Measurements from ENCODE around the gene LGALS1. TPM values are rescaled to one million over a fixed set of nuclear protein-coding genes. Genes with fewer than 3 reads are reported as not detected.

Gene LGALS1
- total and polyA plus RNA-seq, 8 donors, result 15.9 to 249 (median 87.5) TPM

- intact Hi-C loops (cut with DNase I), result no loop called here
- 91% methylated on average over 18 to 19 of the region's 19 CpGs for WGBS, 2 donors
- no peaks in the 10 kb centered on the region for H3K27me3 ChIP-seq
- H3K9me3 ChIP-seq, result no peaks in the 10 kb centered on the region
- DNase-seq (no peak), ATAC-seq (no peak), FAIRE-seq (no peak)
- no peak overlapping the region for H3K4me3 ChIP-seq
- peaks cover 0 to 7% (median 5%) of the 10 kb centered on the region in 3 donors for H3K36me3 ChIP-seq
- H3K27ac ChIP-seq, result no peak overlapping the region
- no peaks in the 10 kb centered on the region for H3K4me1 ChIP-seq
- TF ChIP-seq CTCF (IDR thresholded peaks at IDR 0.05), result no peak
These were observed 43.8 kb upstream of the LGALS1 start for GRCh38 chr22:37631448-37632173.

DNA sequence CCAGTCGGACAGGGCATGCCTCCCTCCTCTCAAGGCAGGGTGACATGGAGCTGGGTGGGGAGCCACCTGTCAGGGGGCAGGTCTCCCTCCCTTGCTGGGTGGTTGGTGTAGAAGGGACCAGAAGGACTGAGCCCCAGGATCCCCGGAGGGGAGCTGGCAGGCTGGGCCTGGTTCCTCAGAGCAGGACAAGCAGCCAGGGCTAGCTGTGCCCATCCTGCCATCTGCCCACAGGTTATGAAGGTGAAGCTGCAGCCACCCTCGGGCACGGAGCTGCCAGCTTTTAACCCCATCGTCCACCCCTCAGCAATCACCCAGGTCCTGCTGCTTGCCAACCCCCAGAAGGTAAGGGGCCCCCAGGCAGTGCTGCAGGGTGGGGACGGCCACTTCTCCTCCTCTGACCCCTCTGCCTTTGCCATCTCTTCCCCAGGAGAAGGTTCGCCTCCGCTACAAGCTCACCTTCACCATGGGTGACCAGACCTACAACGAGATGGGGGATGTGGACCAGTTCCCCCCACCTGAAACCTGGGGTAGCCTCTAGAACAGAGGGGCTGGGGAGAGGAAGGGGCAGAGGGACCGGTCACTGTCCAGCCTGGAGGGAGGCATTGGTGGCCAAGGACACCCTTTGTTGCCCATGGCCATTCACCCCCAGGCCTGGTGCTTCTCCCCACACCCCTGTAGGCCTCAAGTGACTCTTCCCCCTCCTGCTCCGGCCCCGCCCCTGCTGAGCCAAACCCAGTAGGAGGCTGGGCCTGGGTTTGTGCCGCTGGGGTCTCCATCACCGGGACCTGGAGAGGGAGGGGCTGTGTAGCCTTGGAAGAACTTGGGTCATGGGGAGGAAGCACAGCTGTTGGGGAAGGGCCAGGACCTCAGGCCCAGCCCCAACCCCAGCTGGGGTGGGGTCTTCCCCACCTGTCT, 43.0 kb upstream of the LGALS1 start:
- intact Hi-C loops (cut with DNase I), result no loop called here
- ATAC-seq (no peak), DNase-seq (no peak), FAIRE-seq (no peak)
- H3K9me3 ChIP-seq, result no peaks in the 10 kb centered on the region
- TF ChIP-seq CTCF (IDR thresholded peaks at IDR 0.05), result no peak
- H3K4me3 ChIP-seq, result no peak overlapping the region
- 83 to 88% methylated on average over 13 to 14 of the region's 14 CpGs for WGBS, 2 donors
- H3K27me3 ChIP-seq, result no peaks in the 10 kb centered on the region
- H3K36me3 ChIP-seq, result peaks cover 0 to 7% (median 5%) of the 10 kb centered on the region in 3 donors
- H3K4me1 ChIP-seq, result no peaks in the 10 kb centered on the region
- peak overlapping the region in 3 of 4 donors; percentile 17 to 61 (median 22) for H3K27ac ChIP-seq

DNA sequence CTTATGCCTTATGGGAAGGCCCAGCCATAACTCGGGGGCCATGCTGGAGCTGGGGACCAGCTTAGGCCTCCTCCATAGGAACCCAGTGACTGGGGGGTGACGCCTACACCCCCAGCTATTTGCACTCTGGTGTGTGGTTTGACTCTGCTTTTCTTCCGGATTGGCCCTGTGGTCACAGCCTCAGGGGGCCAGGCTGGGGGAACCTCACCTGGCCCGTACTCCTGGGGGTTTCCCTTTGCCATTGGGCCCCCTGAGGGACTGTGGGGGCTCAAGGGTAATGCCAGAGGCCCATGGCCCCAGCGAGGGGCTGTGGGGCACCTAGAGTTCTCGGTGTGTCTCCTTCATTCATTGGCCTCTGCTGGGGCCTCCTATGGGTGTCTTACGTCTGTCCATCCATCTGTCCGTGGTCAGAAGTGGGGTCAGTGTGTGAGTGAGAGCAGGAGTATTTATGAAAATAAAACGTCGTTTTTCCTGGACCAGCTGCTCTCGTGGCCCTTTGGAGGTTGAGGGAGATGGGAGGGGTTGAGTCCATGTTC, 42.3 kb upstream of the LGALS1 start:
- Histone ChIP-seq H3K27ac (peak overlapping the region in 3 of 4 donors; percentile 22 to 61 (median 44)), H3K36me3 (peaks cover 0 to 7% (median 5%) of the 10 kb centered on the region in 3 donors), H3K4me3 (no peak overlapping the region), H3K4me1 (no peaks in the 10 kb centered on the region), H3K27me3 (no peaks in the 10 kb centered on the region), H3K9me3 (no peaks in the 10 kb centered on the region)
- intact Hi-C loops (cut with DNase I), result no loop called here
- ATAC-seq, result no peak
- 74 to 78% methylated on average over 11 of the region's 11 CpGs for WGBS, 2 donors
- FAIRE-seq, result no peak
- DNase-seq, result no peak
- TF ChIP-seq CTCF (IDR thresholded peaks at IDR 0.05), result no peak

- Histone ChIP-seq H3K4me1 (no peaks in the 10 kb centered on the region), H3K9me3 (no peaks in the 10 kb centered on the region), H3K36me3 (peaks cover 0 to 7% (median 5%) of the 10 kb centered on the region in 3 donors), H3K27ac (peak overlapping the region in 3 of 4 donors; percentile 16 to 61 (median 52)), H3K27me3 (no peaks in the 10 kb centered on the region), H3K4me3 (no peak overlapping the region)
- no peak for FAIRE-seq
- intact Hi-C loops (cut with DNase I), result no loop called here
- peak; percentile 14 to 80 (median 68) for ATAC-seq
- peak in 3 of 6 donors; percentile 47 to 67 (median 60) for DNase-seq
- no peak for TF ChIP-seq CTCF (IDR thresholded peaks at IDR 0.05)
- 45 to 48% methylated on average over 24 of the region's 24 CpGs for WGBS, 2 donors
These were observed 41.6 kb upstream of the LGALS1 start for GRCh38 chr22:37633625-37634416.

Measured in pancreas (tissue), 10 donors.